Activated T-cell treated with anti-CD3 and anti-CD28 coated beads, Interleukin-2, amount 50 U/mL, for 72 hours (primary cell): ENCODE data around the gene CLEC10A. TPM values are rescaled to one million over a fixed set of nuclear protein-coding genes. Genes with fewer than 3 reads are reported as not detected.
A peak's percentile ranks its signal among the peaks of the same experiment; 100 is the strongest.
"Not testable (repeated sequence)": the region's sequence is repeated elsewhere in the genome, so short reads cannot be mapped to it uniquely, and the experiment has no call there.

Source experiments
- ATAC-seq, 2 donors: fragments of 150-1000 bp; cut with Tn5 transposase; replicated peaks in 1 of 2; 2 replicates each; pipeline ENCODE4 v1.10.0; 2021; ENCODE audit warnings: moderate library complexity in 2 of 2, mild to moderate bottlenecking in 1 of 2
- DNase-seq, 2 donors: peaks; one replicate each; pipeline ENCODE4 v3.0.0; 2021 to 2022; ENCODE audit warnings: mixed read lengths in 1 of 2
- H3K27ac Mint-ChIP-seq: one replicate; pipeline ENCODE4 v1.8.0; 2022; ENCODE audit warnings: mild to moderate bottlenecking, moderate library complexity, mixed read lengths
- H3K27me3 Mint-ChIP-seq: one replicate; pipeline ENCODE4 v1.8.0; 2022; ENCODE audit warnings: low read depth, mixed read lengths
- H3K36me3 Mint-ChIP-seq, 2 donors: one replicate each; pipeline ENCODE4 v1.8.0; 2022; ENCODE audit warnings: mixed read lengths in 2 of 2, mild to moderate bottlenecking in 1 of 2; ENCODE audit not compliant: insufficient read depth in 2 of 2
- H3K4me1 Mint-ChIP-seq: one replicate; pipeline ENCODE4 v1.8.0; 2022; ENCODE audit warnings: low read depth, mixed read lengths
- H3K4me3 Mint-ChIP-seq, 2 donors: one replicate each; pipeline ENCODE4 v1.8.0; 2022; ENCODE audit warnings: mild to moderate bottlenecking in 2 of 2, mixed read lengths in 2 of 2, moderate library complexity in 2 of 2
- H3K9me3 Mint-ChIP-seq, 2 donors: one replicate each; pipeline ENCODE4 v1.8.0; 2022; ENCODE audit warnings: mixed read lengths in 2 of 2
- total RNA-seq, 2 donors: library from RNA; stranded (reverse); gene quantifications; one replicate each; pipeline ENCODE4 v1.2.3, GENCODE V29; 2022

CLEC10A gene
- total RNA-seq, 2 donors from 2014 or later, result not detected

DNA sequence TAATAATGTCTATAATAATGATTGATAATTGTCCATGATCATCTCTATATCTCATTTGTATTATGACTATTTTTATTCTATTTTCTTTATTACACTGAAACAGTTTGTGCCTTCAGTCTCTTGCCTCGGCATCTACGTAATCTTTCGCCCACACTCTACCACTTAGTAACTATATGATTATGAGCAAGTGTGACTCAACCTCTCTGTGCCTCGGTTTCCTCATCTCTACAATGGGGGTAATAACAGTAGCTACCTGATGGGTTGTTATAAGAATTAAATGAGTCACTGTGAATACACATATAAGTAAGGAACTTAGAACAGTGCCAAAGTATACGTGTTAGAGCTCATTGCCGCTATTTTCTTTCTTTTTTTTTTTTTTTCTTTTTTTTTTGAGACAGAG is 32.5 kb downstream of the CLEC10A start:
- no peaks in the 10 kb centered on the region for H3K9me3 Mint-ChIP-seq
- DNase-seq (peak; percentile 47 to 57), ATAC-seq (peak; percentile 69 to 79)
- peak overlapping the region; percentile 23 for H3K27ac Mint-ChIP-seq
- H3K4me1 Mint-ChIP-seq, result peaks cover 28% of the 10 kb centered on the region
- no peaks in the 10 kb centered on the region for H3K27me3 Mint-ChIP-seq
- H3K4me3 Mint-ChIP-seq, result peak overlapping the region; percentile 88 to 91
- no peaks in the 10 kb centered on the region for H3K36me3 Mint-ChIP-seq

DNA sequence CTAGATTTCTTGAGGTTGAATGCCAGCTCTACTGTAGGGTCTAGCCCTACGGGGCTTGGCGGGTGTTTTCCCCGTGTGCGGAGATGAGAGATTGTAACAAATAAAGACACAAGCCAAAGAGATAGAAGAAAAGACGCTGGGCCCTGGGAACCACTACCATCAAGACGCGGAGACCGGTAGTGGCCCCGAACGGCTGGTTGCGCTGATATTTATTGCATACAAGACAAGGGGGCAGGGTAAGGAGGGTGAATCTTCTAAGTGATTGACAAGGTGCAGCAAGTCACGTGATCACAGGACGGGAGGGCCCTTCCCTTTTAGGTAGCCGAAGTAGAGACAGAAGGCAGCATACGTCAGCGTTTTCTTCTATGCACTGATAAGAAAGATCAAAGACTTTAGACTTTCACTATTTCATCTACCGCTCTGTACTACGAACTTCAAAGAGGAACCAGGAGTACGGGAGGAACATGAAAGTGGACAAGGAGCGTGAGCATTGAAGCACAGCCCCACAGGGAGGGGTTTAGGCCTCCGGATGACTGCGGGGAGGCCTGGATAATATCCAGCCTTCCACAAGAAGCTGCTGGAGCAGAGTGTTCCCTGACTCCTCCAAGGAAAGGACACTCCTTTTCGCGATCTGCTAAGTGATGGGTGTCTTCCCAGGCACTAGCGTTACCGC is 33.2 kb downstream of the CLEC10A start:
- H3K4me1 Mint-ChIP-seq, result peaks cover 28% of the 10 kb centered on the region

DNA sequence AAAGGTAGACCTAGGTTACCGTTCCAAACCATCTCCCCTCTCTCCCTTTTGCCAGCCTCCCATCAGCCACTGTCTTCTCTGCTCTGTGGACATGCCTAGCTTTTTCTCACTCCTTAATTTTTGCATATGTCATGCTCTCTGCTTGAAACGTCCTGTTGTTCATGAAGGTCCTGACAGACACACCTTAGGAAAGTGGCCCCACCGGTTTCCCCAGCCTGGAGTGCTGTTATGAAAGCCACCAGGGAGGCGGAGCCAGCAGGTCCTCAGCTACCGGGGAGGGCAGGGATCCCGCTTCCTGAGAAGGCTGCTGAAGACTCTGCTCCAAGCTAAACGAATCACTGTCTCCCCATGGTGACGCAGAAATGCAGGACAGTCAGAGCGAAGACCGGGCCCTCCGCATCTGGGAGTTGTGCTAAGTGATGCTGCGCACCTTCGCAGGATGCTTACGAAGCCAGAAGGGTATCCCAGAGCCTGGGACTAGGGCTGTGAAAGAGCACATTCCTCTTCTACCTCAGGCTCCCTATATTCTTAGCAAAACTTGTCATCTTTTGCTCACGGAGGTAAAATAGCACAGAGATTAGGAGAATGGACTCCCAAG is 33.8 kb downstream of the CLEC10A start:
- peaks cover 28% of the 10 kb centered on the region for H3K4me1 Mint-ChIP-seq
- ATAC-seq, result peak; percentile 30
- no peaks in the 10 kb centered on the region for H3K27me3 Mint-ChIP-seq
- DNase-seq, result peak; percentile 31 to 43
- peak overlapping the region; percentile 86 for H3K27ac Mint-ChIP-seq
- no peaks in the 10 kb centered on the region for H3K9me3 Mint-ChIP-seq
- H3K36me3 Mint-ChIP-seq, result no peaks in the 10 kb centered on the region
- peak overlapping the region; percentile 88 to 91 for H3K4me3 Mint-ChIP-seq

More for the DNA sequence above, 33.2 kb downstream of the CLEC10A start:
- H3K9me3 Mint-ChIP-seq, H3K27me3 Mint-ChIP-seq, H3K36me3 Mint-ChIP-seq: not testable (repeated sequence)
- ATAC-seq, result peak; percentile 17 to 42
- peak overlapping the region; percentile 88 to 91 for H3K4me3 Mint-ChIP-seq
- peak overlapping the region; percentile 86 for H3K27ac Mint-ChIP-seq
- peak; percentile 74 to 84 for DNase-seq

DNA sequence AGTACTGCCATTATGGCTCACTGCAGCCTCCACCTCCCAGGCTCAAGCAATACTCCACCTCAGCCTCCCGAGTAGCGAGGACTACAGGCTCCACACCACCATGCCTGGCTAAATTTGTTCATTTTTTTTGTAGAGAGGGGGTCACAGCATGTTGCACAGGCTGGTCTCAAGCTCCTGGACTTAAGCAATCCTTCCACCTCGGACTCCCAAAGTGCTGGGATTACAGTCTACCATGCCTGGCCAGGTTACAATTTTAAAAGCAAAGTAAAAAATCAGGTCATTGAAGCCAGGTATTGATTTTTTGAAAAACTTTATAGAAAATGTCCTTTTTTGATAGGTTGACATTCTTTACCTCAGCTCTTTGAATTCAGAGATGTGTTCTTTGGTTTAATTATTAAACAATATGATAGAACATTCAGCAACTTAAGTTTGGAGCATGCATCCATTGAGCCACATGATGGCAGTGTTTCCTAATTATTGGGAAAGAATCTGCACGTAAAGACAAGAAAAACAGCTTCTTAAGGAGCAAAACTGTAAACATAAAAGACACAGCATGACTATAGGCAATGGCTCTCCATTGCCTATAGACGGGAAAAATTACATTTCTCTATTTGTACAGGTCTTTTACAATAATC is 34.4 kb downstream of the CLEC10A start:
- Mint-ChIP-seq H3K9me3 (no peaks in the 10 kb centered on the region), H3K4me3 (peak overlapping the region; percentile 88 to 91), H3K36me3 (no peaks in the 10 kb centered on the region), H3K27me3 (no peaks in the 10 kb centered on the region), H3K27ac (peak overlapping the region; percentile 17), H3K4me1 (peaks cover 28% of the 10 kb centered on the region)
- DNase-seq (peak; percentile 33 to 37), ATAC-seq (peak in 1 of 2 donors; percentile 25)

DNA sequence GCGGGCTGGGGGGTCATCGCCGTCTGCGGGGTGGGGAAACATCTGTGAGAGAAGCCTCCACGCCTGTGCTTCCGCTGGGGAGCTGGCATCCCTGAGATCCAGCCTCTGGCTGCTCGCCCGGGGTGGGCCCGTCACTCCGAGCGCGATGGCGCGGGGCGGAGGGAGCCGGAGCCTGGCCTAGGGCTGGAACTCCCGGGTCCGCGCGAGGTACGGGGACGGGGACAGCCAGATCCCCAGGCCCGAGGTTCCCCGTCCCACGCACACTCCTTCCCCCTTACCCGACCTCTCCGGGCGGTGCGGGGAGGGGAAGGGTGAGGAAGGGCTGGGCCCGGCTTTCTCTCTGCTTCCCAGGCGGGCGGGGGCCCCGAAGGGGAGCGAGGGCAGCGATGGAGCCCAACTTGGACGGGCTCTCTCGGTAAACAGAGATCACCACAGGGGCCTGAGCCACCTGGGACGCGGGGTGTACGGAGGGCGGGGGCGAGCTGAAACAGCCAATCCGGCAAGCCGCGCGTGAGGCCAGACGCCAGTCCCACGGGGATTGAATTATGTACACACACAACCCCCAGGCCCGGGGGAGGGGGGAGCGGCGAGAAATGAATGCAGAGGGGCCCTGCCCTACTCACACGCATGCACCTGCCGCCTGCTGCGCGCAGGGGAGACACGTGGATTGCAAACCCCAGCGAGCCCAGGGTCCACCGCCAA is 36.4 kb downstream of the CLEC10A start, which contains the start of gene SLC16A11:
Gene SLC16A11, minus strand, starts transcription at position 596 of the 702 bp plus-strand sequence. Its CDS starts 579 bp downstream, at position 17.
- peak; percentile 50 for DNase-seq
- peak; percentile 2 to 12 for ATAC-seq
- Mint-ChIP-seq H3K9me3 (no peaks in the 10 kb centered on the region), H3K27ac (peak within 1 kb of the TSS; percentile 39), H3K4me1 (peaks cover 34% of the 10 kb centered on the region), H3K36me3 (no peaks in the 10 kb centered on the region), H3K4me3 (peak within 1 kb of the TSS; percentile 80 to 85), H3K27me3 (no peaks in the 10 kb centered on the region)

DNA sequence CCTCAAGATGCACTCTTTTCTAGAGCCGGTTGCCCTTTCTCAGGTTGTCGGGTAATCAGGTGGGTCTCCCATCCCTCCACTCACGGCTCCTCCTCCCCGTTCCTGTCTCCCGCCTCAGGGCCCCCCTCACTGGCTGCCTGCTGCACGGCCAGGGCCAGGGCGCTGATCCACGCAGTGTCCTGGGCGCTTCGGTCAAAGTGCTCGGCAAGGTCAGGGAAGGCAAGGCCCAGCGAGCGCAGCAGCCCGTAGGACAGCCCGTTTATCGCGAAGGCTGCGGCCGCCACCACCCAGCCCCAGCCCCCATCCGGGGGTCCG is 36.9 kb downstream of the CLEC10A start:
- H3K4me1 Mint-ChIP-seq, result peaks cover 39% of the 10 kb centered on the region
- H3K4me3 Mint-ChIP-seq, result peak overlapping the region; percentile 80 to 85
- H3K27me3 Mint-ChIP-seq, result no peaks in the 10 kb centered on the region
- H3K9me3 Mint-ChIP-seq, result no peaks in the 10 kb centered on the region
- DNase-seq, result no peak
- peak in 1 of 2 donors; percentile 3 for ATAC-seq
- peak overlapping the region; percentile 39 for H3K27ac Mint-ChIP-seq
- no peaks in the 10 kb centered on the region for H3K36me3 Mint-ChIP-seq

DNA sequence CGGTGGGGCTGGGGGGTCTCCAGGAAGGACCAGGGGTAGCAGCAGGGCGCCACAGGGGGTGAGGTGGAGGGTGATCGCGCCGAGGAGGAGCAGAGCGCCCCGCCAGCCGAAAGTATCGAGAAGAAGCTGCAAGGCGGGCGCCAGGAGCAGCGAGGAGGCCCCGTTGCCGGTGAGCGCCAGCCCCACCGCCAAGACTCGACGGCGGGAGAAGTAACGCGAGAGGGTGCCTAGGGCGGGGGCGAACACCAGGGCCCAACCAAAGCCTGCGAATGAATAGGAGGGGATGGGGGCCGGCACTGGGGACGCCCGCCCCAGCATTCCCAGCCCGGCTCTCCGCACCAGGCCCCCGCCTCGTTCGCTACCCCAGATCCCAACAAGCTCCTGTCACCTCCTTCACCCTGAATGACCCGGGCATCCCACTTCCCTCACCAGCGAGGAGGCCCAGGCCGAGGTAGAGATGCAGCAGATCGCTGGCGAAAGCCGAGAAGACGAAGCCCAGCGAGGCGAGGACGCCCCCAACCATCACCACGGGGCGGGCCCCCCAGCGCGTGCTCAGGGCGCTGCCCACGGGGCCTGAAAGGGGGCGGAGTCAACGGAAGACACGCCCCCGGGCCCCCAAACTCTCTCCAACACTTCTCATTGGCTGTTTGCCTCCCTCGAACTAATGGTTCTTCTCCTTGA is 37.4 kb downstream of the CLEC10A start:
- peak overlapping the region; percentile 39 for H3K27ac Mint-ChIP-seq
- DNase-seq (peak; percentile 63 to 66), ATAC-seq (peak; percentile 39 to 42)
- peaks cover 39% of the 10 kb centered on the region for H3K4me1 Mint-ChIP-seq
- no peaks in the 10 kb centered on the region for H3K27me3 Mint-ChIP-seq
- no peaks in the 10 kb centered on the region for H3K9me3 Mint-ChIP-seq
- peak overlapping the region; percentile 80 to 85 for H3K4me3 Mint-ChIP-seq
- H3K36me3 Mint-ChIP-seq, result no peaks in the 10 kb centered on the region

DNA sequence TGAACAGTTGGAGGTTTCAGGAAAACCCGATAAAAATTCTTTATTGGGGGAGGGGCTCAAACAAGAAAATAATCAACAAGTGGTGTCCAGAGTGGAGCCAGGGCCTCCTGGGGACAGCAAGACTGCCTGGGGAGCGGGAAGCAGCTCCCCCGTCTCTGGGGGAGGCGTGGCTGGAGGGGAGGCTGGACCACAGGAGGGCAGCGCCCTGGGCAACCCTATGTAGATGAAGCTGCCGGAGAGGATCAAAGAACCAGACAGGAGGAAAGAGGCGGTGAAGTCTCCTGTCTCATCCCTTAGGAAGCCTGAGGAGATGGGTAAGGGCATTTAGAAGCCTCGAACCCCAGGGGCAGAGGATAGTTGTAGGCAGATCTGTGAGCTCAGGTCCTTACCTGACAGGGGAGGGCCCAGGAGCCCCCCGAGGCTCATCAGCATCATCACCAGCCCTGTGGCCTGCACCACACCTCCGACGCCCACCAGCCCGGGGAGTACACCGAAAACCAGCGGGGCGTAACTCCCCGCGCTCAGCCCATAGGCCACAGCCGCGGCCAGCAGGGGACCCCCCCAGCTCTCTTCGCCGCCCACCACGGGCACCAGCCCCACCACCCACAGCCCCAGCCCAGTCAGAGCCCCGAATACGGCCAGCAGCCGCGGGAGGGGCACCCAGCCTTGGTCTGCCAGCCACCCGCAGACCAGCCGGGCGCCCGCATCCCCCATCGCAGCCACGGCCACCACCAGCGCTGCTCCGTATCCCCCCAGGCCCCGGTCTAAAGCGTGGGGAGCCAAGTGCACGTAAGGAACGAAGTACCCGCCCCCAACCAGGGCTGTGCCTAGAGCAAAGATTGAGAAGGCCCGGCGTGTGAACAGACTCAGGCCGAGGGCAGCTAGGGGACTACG is 38.2 kb downstream of the CLEC10A start:
- H3K4me1 Mint-ChIP-seq, result peaks cover 33% of the 10 kb centered on the region
- peak in 1 of 2 donors; percentile 41 for DNase-seq
- no peaks in the 10 kb centered on the region for H3K36me3 Mint-ChIP-seq
- no peaks in the 10 kb centered on the region for H3K27me3 Mint-ChIP-seq
- peak; percentile 12 to 15 for ATAC-seq
- no peaks in the 10 kb centered on the region for H3K9me3 Mint-ChIP-seq
- H3K4me3 Mint-ChIP-seq, result peak overlapping the region; percentile 80 to 85
- H3K27ac Mint-ChIP-seq, result no peak overlapping the region

DNA sequence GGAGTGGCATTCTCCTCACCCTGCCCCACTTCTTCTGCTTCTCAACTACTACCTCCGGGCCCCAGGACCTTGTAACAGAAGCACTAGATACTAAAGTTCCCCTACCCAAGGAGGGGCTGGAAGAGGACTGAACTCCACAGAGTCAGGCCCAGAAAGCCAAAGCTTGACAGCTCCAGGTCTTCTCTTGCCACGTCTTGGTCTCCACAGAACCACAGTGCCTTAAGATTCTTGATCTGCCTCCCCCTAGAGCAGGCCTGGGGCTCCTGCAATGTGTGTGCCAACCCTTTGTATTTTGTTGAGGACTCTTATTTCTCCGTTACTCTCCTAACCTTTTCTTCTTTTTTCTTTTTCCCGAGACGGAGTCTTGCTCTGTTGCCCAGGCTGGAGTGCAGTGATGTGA is 40.2 kb downstream of the CLEC10A start:
- Mint-ChIP-seq H3K9me3 (no peaks in the 10 kb centered on the region), H3K4me3 (no peak overlapping the region), H3K4me1 (peaks cover 32% of the 10 kb centered on the region), H3K36me3 (peaks cover 0 to 1% of the 10 kb centered on the region in 2 donors), H3K27me3 (no peaks in the 10 kb centered on the region), H3K27ac (no peak overlapping the region)
- no peak for DNase-seq
- no peak for ATAC-seq

DNA sequence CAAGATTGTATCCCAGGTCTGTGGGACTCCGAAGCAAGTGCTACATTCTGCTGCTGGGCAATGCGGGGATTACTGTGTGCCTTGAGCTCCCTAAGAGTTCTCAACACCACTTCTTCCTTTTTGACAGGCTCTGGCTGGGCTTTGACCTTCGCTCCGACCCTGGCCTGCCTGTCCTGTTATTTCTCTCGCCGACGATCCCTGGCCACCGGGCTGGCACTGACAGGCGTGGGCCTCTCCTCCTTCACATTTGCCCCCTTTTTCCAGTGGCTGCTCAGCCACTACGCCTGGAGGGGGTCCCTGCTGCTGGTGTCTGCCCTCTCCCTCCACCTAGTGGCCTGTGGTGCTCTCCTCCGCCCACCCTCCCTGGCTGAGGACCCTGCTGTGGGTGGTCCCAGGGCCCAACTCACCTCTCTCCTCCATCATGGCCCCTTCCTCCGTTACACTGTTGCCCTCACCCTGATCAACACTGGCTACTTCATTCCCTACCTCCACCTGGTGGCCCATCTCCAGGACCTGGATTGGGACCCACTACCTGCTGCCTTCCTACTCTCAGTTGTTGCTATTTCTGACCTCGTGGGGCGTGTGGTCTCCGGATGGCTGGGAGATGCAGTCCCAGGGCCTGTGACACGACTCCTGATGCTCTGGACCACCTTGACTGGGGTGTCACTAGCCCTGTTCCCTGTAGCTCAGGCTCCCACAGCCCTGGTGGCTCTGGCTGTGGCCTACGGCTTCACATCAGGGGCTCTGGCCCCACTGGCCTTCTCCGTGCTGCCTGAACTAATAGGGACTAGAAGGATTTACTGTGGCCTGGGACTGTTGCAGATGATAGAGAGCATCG is 41.8 kb downstream of the CLEC10A start:
- ATAC-seq (no peak), DNase-seq (no peak)
- no peaks in the 10 kb centered on the region for H3K9me3 Mint-ChIP-seq
- no peaks in the 10 kb centered on the region for H3K27me3 Mint-ChIP-seq
- peak overlapping the region; percentile 52 to 55 for H3K4me3 Mint-ChIP-seq
- H3K4me1 Mint-ChIP-seq, result peaks cover 42% of the 10 kb centered on the region
- peaks cover 0 to 1% of the 10 kb centered on the region in 2 donors for H3K36me3 Mint-ChIP-seq
- no peak overlapping the region for H3K27ac Mint-ChIP-seq

DNA sequence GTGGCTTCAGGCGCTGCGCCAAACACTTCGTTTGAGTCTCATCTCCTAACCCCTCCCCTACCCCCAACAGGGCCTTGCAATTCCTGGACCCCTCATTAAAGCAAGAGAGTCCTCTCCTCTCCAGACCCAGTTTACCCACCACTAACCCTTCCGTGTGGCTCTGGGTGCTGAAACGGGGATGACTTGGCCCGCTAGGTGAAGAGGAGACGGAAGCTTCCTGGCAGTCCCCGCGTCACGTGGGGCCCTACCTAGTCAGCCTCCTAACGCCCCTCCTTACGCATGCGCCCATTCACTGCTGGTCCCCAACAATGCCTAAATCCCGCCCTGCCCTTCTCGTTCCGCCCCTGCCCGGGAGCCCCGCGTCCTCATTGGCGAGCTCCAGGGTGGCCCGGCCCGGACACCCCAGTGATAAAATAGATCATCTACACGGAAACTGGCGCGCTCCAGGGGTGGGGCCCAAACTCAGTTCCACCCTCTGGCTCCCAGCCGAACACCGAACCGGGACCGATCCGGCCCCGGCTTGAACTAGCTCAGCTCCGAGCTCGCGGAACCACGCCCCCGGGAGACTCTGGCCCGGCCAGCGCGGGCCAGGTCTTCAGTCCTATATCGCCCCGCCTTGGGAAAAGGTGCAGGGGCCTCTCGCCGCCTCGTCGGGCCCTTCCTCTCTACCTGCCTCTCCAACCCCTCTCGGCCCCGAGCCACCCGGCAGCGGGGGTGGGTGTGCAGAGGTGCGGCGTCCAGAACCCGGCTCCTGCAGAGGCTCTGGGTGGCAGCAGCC is 44.3 kb downstream of the CLEC10A start, which contains the start of gene SLC16A13:
Gene SLC16A13, plus strand, starts transcription at position 425 of the 778 bp plus-strand sequence. CDS start 368 bp downstream, outside the sequence.
- H3K4me1 Mint-ChIP-seq, result peaks cover 63% of the 10 kb centered on the region

More for the DNA sequence above, 44.3 kb downstream of the CLEC10A start, which contains the start of gene SLC16A13:
- Mint-ChIP-seq H3K36me3 (peaks cover 1 to 3% of the 10 kb centered on the region in 2 donors), H3K27ac (peak within 1 kb of the TSS; percentile 97), H3K9me3 (no peaks in the 10 kb centered on the region), H3K27me3 (no peaks in the 10 kb centered on the region), H3K4me3 (peak within 1 kb of the TSS; percentile 94 to 97)
- peak; percentile 94 to 96 for ATAC-seq
- peak; percentile 98 to 99 for DNase-seq
